PC-9 (cell line): ENCODE data around the gene RAB28. TPM values are rescaled to one million over a fixed set of nuclear protein-coding genes. Genes with fewer than 3 reads are reported as not detected.
"Not testable (repeated sequence)": the region's sequence is repeated elsewhere in the genome, so short reads cannot be mapped to it uniquely, and the experiment has no call there.

Experiments
- BruUV-seq: library from RNA; stranded (reverse); fragments of 400-500 nt; replicated peaks from 2 replicates; lab custom pipeline; 2021; lab: Mats Ljungman, UMichigan
- CTCF ChIA-PET: fragments of 300-600 bp; sonication (Branson Sonifier 250); formaldehyde crosslinking; loops from one replicate; lab custom pipeline; 2022; ENCODE audit warnings: antibody characterized with exemption; lab: Charles Lee
- POLR2A ChIA-PET: fragments of 300-600 bp; sonication (Branson Sonifier 250); formaldehyde crosslinking; loops from one replicate; lab custom pipeline; 2022; ENCODE audit warnings: antibody characterized with exemption; ENCODE audit not compliant: unreplicated experiment; lab: Charles Lee
- DNase-seq, 2 experiments: peaks; one replicate each; pipeline versions ENCODE4 v3.0.0 to v3.0.0-alpha.2; 2015 to 2022; ENCODE audit warnings: mixed read lengths in 1 of 2
- H2AFZ ChIP-seq: fragments of 200-600 bp; sonication (generic); 2 replicates; pipeline ENCODE4 v1.8.1; 2017; ENCODE audit warnings: antibody characterized with exemption
- H3F3A ChIP-seq: fragments of 200-600 bp; sonication (generic); 2 replicates; pipeline ENCODE4 v1.8.1; 2017; ENCODE audit warnings: antibody characterized with exemption, mild to moderate bottlenecking, low read depth; ENCODE audit not compliant: insufficient read depth
- H3K27ac ChIP-seq: fragments of 200-600 bp; sonication (generic); 2 replicates; pipeline ENCODE4 v1.6.1; 2016; ENCODE audit warnings: mixed run types
- H3K27me3 ChIP-seq: fragments of 200-600 bp; sonication (generic); 2 replicates; pipeline ENCODE4 v1.6.1; 2016; ENCODE audit warnings: low read depth, mixed run types; ENCODE audit not compliant: insufficient read depth
- H3K36me3 ChIP-seq: fragments of 200-600 bp; sonication (generic); 2 replicates; pipeline ENCODE4 v1.6.1; 2016; ENCODE audit warnings: low read depth, mixed run types
- H3K4me1 ChIP-seq: fragments of 200-600 bp; sonication (generic); replicated peaks from 2 replicates; pipeline ENCODE4 v1.6.1; 2016; ENCODE audit warnings: mixed run types; ENCODE audit not compliant: insufficient read depth
- H3K4me2 ChIP-seq: fragments of 200-600 bp; sonication (generic); 2 replicates; pipeline ENCODE4 v1.6.1; 2017; ENCODE audit warnings: mixed run types
- H3K4me3 ChIP-seq: fragments of 200-600 bp; sonication (generic); 2 replicates; pipeline ENCODE4 v1.6.1; 2016; ENCODE audit warnings: mixed run types
- H3K79me2 ChIP-seq: fragments of 200-600 bp; sonication (generic); 2 replicates; pipeline ENCODE4 v1.6.1; 2017; ENCODE audit warnings: low read depth, mixed run types
- H3K9me2 ChIP-seq: fragments of 200-600 bp; sonication (generic); 2 replicates; pipeline ENCODE4 v1.8.1; 2017; ENCODE audit warnings: mild to moderate bottlenecking; ENCODE audit not compliant: insufficient read depth
- H3K9me3 ChIP-seq: fragments of 200-600 bp; sonication (generic); 2 replicates; pipeline ENCODE4 v1.8.1; 2016; ENCODE audit warnings: low read depth; ENCODE audit not compliant: insufficient read depth
- H4K20me1 ChIP-seq: fragments of 200-600 bp; sonication (generic); 2 replicates; pipeline ENCODE4 v1.8.1; 2017; ENCODE audit not compliant: insufficient read depth
- CTCF ChIP-seq: fragments of 200-600 bp; sonication (generic); conservative IDR thresholded peaks from 2 replicates; pipeline ENCODE4 v1.6.1; 2017; ENCODE audit warnings: mixed run types, antibody characterized with exemption, mild to moderate bottlenecking, moderate library complexity
- EZH2 ChIP-seq: fragments of 200-600 bp; sonication (generic); IDR thresholded peaks from 2 replicates; pipeline ENCODE4 v1.8.0; 2017; ENCODE audit warnings: antibody characterized with exemption, low read depth
- intact Hi-C: fragments of 100-400 bp; cut with micrococcal nuclease; formaldehyde crosslinking; loops from one replicate; pipeline ENCODE4 v1.10.0; 2022; ENCODE audit not compliant: unreplicated experiment
- total RNA-seq: library from RNA; stranded (reverse); gene quantifications from 2 replicates; pipeline ENCODE4 v1.2.3, GENCODE V29; 2021

RAB28 gene
- total RNA-seq, 1 experiment from 2014 or later: 17.5 TPM

GRCh38 chr4:13409324-13409723, 74.8 kb downstream of the RAB28 start:
- intact Hi-C loops: no loop called here
- no peak for DNase-seq
- TF ChIP-seq EZH2: no peak
- no peak for TF ChIP-seq CTCF
- no peak overlapping the region for H3K27ac ChIP-seq
- no peaks in the 10 kb centered on the region for H3K9me2 ChIP-seq
- H3K79me2 ChIP-seq: no peaks in the 10 kb centered on the region
- ChIA-PET CTCF (no interaction called here), POLR2A (no interaction called here)
- no peak overlapping the region for H3K4me2 ChIP-seq
- H2AFZ ChIP-seq: no peak overlapping the region
- H3K36me3 ChIP-seq: no peaks in the 10 kb centered on the region
- H3K27me3 ChIP-seq: no peaks in the 10 kb centered on the region
- H4K20me1 ChIP-seq: no peaks in the 10 kb centered on the region
- H3K4me1 ChIP-seq: no peaks in the 10 kb centered on the region
- no peaks in the 10 kb centered on the region for H3K9me3 ChIP-seq
- H3F3A ChIP-seq: no peaks in the 10 kb centered on the region
- H3K4me3 ChIP-seq: no peak overlapping the region
- BruUV-seq: no TSS peak

- H3K27me3 ChIP-seq, POLR2A ChIA-PET, intact Hi-C loops, H3K4me1 ChIP-seq, H3F3A ChIP-seq, BruUV-seq, H3K9me3 ChIP-seq, H3K36me3 ChIP-seq, H4K20me1 ChIP-seq, CTCF ChIA-PET, H3K27ac ChIP-seq, H3K4me3 ChIP-seq, H3K9me2 ChIP-seq, H3K4me2 ChIP-seq, H2AFZ ChIP-seq, DNase-seq, H3K79me2 ChIP-seq: not testable (repeated sequence)
These were observed 78.0 kb downstream of the RAB28 start for GRCh38 chr4:13406156-13406555.

- ChIA-PET POLR2A (no interaction called here), CTCF (no interaction called here)
- BruUV-seq: no TSS peak
- Histone ChIP-seq H3K36me3 (no peaks in the 10 kb centered on the region), H3K27ac (no peak overlapping the region), H3K9me3 (no peaks in the 10 kb centered on the region), H3K9me2 (no peaks in the 10 kb centered on the region), H3K79me2 (no peaks in the 10 kb centered on the region), H3K27me3 (no peaks in the 10 kb centered on the region), H3K4me3 (no peak overlapping the region), H3F3A (no peaks in the 10 kb centered on the region), H3K4me1 (no peaks in the 10 kb centered on the region), H2AFZ (no peak overlapping the region), H4K20me1 (no peaks in the 10 kb centered on the region), H3K4me2 (no peak overlapping the region)
- TF ChIP-seq EZH2 (no peak), CTCF (no peak)
- intact Hi-C loops: no loop called here
- no peak for DNase-seq
These were observed 80.3 kb downstream of the RAB28 start for GRCh38 chr4:13403833-13404232.

GRCh38 chr4:13403326-13403725, 80.8 kb downstream of the RAB28 start:
- ChIA-PET POLR2A (no interaction called here), CTCF (no interaction called here)
- intact Hi-C loops: no loop called here
- no peak for DNase-seq
- Histone ChIP-seq H3F3A (no peaks in the 10 kb centered on the region), H3K4me3 (no peak overlapping the region), H3K9me3 (no peaks in the 10 kb centered on the region), H3K9me2 (no peaks in the 10 kb centered on the region), H3K27me3 (no peaks in the 10 kb centered on the region), H3K4me2 (no peak overlapping the region), H4K20me1 (no peaks in the 10 kb centered on the region), H3K27ac (no peak overlapping the region), H3K36me3 (no peaks in the 10 kb centered on the region), H2AFZ (no peak overlapping the region), H3K79me2 (no peaks in the 10 kb centered on the region), H3K4me1 (no peaks in the 10 kb centered on the region)
- no peak for TF ChIP-seq CTCF
- no peak for TF ChIP-seq EZH2
- BruUV-seq: no TSS peak
